T follicular helper cell (primary cell): Measurements from ENCODE around the gene ATP8A1.

Experiments used
- DNase-seq: peaks from one replicate; pipeline ENCODE4 v3.0.0-alpha.2; 2020; ENCODE audit warnings: low read depth

The ATP8A1 gene

GRCh38 chr4:42626629-42627146 is 30.2 kb downstream of the ATP8A1 start:
- no peak for DNase-seq

GRCh38 chr4:42625329-42625728 is 31.6 kb downstream of the ATP8A1 start:
- no peak for DNase-seq

DNA sequence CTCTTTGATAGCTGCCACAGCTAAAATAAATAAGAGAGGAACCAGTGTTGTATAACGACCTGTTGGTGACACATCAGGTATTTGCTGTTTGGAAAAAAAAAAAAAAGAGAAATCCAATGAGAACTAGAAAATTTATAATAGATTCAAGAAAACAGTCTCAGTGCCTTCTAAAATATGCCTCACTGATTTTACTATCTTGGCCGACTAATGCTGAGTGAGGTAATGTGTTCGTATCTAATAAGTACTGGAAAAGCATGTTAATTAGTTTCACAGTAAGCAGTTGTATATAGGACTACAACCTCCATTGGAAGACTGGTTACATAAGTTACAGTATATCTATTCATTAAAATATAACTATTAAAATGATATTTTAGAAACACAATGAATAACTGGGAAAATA is 32.4 kb downstream of the ATP8A1 start:
- no peak for DNase-seq

DNA sequence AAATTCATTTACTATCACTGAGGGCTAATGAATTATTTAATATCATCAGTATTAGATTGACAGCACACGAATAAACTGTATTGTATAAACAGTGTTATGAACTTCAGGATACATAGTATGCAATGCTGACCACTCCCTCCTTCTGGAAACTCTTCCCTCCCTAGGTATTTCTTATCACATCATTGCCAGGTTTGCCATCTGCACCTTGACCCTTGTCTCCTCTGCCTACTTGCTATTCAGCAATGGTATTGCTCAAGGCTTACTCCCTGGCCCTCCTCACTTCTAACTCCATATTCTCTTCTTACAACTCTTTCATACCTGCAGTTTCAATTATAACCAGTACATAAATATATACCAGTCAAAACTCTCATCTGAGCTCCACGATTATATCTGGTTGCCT is 38.9 kb downstream of the ATP8A1 start:
- DNase-seq = no peak

DNA sequence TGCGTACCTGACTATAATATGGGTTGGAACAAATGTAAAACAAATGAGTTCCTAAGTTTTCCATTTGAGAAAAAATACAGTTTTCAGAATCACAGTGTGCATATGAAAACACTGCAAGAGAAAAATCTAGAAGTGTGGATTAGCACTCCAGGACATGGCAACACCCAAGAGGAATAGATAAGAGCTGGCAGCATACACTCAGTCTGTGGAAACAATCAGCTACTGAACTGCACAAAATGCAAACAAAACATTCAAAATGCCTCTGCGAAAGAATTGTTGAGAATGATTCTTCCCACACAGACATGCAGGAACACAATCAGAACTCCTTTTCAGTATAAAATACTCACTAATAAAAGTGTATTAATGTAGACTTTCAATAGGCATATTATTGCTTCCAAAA is 39.9 kb downstream of the ATP8A1 start:
- no peak for DNase-seq

GRCh38 chr4:42616572-42616971 is 40.3 kb downstream of the ATP8A1 start:
- no peak for DNase-seq

DNA sequence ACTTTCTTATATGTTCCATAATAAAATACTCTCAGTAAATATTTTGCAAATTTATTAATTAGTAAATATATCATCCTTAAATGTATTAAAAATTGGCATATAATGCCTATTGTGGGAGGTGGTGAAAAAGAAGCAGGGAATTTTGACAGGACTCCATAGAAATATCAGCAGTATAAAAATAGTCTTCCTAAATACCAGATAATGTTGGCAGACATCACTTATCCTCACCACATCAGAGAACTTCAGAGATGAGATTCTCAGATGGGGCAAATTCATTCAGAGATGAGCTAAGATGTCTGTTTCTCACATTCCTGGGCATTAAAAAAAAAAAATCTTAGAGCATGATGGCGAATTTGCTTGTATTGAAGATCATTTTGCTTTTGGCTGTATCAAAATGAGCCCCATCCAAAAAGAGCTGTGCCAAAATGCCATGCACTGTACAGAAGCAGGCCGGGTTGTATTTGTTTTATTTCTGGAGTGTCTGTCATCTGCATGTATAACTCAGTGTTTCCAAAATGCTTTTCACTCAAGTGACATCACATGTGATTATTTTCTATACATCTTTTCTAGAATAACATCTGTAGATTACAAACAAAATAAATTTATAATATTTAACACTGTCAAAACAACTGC is 41.7 kb downstream of the ATP8A1 start:
- no peak for DNase-seq

- no peak for DNase-seq
Observed at GRCh38 chr4:42612898-42613297, 44.0 kb downstream of the ATP8A1 start.

GRCh38 chr4:42610941-42611340 is 46.0 kb downstream of the ATP8A1 start:
- DNase-seq = no peak

DNA sequence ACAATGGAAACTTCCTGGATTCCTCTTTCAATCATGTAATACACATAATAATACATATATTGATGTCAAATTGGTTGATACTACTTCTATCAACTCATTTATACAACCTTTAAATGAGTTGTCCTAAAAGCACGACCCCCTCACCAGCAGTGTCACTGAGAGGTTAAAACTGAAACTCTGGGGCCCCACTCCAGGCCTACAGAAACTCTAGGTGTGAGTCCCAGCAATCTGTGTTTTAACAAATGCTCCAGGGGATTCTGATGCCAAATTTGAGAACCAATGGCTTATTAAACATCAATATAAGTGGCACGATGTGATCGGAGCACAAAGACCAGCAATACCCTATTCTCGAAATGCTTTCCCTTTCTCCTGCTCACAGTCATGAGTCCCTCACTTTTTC is 47.9 kb downstream of the ATP8A1 start:
- no peak for DNase-seq

GRCh38 chr4:42608551-42608950 is 48.4 kb downstream of the ATP8A1 start:
- no peak for DNase-seq

GRCh38 chr4:42607011-42607726 is 49.7 kb downstream of the ATP8A1 start:
- no peak for DNase-seq

- no peak for DNase-seq
Observed at GRCh38 chr4:42605264-42605663, 51.6 kb downstream of the ATP8A1 start.

GRCh38 chr4:42603862-42604261 is 53.0 kb downstream of the ATP8A1 start:
- DNase-seq = no peak

DNA sequence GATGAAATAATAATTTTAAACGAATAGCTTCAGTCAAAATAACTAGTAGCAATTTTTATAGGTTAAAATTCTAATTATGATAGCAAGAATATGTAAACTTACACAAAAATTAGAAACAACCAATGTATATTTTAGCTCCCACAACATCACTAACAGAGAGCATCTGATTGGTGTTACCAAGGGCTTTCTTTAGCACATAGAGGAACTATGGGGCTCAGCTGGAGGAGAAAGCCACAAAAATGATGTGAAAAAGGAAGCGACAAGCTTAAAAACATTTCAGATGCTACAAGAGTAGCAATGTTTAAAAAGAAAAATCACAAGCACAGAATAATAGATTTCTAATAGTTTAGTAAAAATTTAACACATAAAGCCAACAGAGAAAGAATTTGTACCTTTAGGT is 56.3 kb downstream of the ATP8A1 start:
- DNase-seq = no peak

DNA sequence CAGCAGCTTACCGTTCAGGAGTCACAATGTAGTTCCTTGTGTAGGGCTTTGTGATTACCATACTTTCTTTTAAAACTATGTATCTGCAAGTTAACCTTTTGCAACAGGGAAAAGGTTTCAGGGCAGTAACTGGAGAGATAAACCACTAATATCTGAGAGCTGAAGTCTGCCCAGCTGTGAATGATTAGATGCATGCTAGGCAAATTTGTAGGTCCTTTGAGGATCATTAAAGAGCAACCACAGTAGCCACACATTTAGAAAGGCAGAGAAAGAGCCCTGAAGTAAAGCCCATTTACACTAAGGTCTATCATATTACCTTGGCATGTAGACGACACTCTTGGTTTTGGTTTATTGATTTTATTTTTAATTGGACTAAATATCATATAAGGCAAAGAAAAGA is 60.0 kb downstream of the ATP8A1 start:
- DNase-seq = no peak

GRCh38 chr4:42594888-42595287 is 62.0 kb downstream of the ATP8A1 start:
- DNase-seq = no peak

GRCh38 chr4:42588909-42589308 is 68.0 kb downstream of the ATP8A1 start:
- no peak for DNase-seq

DNA sequence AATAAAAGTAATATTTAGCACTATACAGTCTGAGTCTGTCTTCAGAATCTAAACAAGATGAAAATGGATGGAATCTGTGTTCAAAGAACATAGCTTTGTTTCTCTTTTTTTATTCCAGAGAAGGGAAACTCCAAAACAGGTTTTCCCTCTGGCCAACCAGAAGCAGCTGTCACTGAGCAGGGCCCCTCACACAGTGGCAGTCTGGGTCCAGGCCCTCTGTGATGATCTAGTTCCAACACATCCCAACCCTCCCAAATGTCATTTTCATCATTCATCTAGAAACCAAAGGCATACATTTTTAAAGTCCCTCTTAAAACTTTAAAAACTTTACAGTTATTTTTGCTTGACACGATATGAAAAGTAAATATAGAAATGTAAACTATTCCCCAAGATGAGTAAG is 70.1 kb downstream of the ATP8A1 start:
- no peak for DNase-seq

- no peak for DNase-seq
Observed at GRCh38 chr4:42579903-42580302, 77.0 kb downstream of the ATP8A1 start.

DNA sequence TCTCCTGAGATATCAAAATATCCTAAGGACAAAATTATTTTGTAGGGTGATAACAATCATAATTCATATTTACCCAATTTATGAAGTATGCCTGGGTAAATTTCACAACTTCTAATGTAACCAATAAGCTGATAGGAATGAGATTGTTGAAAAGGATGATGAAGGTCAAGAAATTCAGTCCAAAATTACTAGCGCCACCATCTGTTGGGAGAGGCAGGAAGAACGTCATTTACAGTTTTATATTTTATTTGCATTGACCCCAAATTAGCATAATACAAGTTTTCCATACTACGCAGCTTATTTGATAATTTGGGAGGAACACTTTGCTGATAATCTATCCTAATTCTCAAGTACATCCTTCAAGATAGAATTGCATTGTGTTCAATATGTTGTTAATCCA is 78.7 kb downstream of the ATP8A1 start:
- no peak for DNase-seq

- no peak for DNase-seq
Observed at GRCh38 chr4:42574870-42575430, 82.0 kb downstream of the ATP8A1 start.

DNA sequence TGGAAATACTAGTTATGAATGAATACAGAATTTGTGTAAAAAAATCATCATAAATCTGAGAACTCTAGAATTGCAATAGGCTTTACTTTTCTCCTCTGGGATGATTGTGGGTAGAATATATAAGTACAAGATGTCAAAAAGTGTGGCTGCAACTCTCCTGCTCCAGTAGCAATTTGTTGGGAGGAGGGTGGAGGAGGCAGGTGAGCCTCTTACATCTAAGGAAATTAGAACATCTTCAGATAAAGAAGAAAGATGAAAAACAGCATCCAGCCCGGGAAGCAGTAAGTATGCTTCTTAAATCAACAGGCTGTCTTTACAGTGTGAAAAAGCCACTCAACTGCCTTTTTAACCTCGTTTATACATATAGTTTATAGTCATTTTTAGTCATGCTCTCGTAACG is 83.7 kb downstream of the ATP8A1 start:
- DNase-seq = no peak
